Epithelial cell of proximal tubule (primary cell): Measurements from ENCODE around the gene LIPC. TPM values are rescaled to one million over a fixed set of nuclear protein-coding genes. Genes with fewer than 3 reads are reported as not detected.

Experiments
- DNase-seq: peaks from one replicate; pipeline ENCODE4 v3.0.0-alpha.2; 2011; ENCODE audit warnings: low read depth
- H3K4me3 ChIP-seq: 2 replicates; pipeline ENCODE4 v1.5.1; 2011; ENCODE audit warnings: low read depth, mild to moderate bottlenecking, low read length
- CTCF ChIP-seq: conservative IDR thresholded peaks from 2 replicates; pipeline ENCODE4 v1.5.1; 2012; ENCODE audit warnings: low read depth, mild to moderate bottlenecking, low read length
- total RNA-seq: library from RNA; depleted of rRNA; stranded (reverse); fragments of >200 nt; gene quantifications from 2 replicates; pipeline ENCODE4 v1.2.3, GENCODE V29; 2015

Gene LIPC
- total RNA-seq, 1 donor from 2014 or later, result 12.9 TPM

GRCh38 chr15:58467722-58468423 lies 36.1 kb downstream of the LIPC start:
- no peak for TF ChIP-seq CTCF
- peak; percentile 89 for DNase-seq
- H3K4me3 ChIP-seq, result peak overlapping the region; percentile 19

- no peak for TF ChIP-seq CTCF
- DNase-seq, result peak; percentile 97
- H3K4me3 ChIP-seq, result no peak overlapping the region
Observed at GRCh38 chr15:58469432-58470353, 37.9 kb downstream of the LIPC start.

- H3K4me3 ChIP-seq, result no peak overlapping the region
- no peak for DNase-seq
- no peak for TF ChIP-seq CTCF
Observed at GRCh38 chr15:58471348-58471747, 39.6 kb downstream of the LIPC start.

- no peak for TF ChIP-seq CTCF
- DNase-seq, result no peak
Observed at GRCh38 chr15:58472221-58472620, 40.4 kb downstream of the LIPC start.

GRCh38 chr15:58472821-58473581 lies 41.2 kb downstream of the LIPC start:
- H3K4me3 ChIP-seq, result no peak overlapping the region
- DNase-seq, result no peak
- no peak for TF ChIP-seq CTCF

More at GRCh38 chr15:58472221-58472620, 40.4 kb downstream of the LIPC start:
- no peak overlapping the region for H3K4me3 ChIP-seq

- H3K4me3 ChIP-seq, result no peak overlapping the region
- TF ChIP-seq CTCF, result no peak
- DNase-seq, result peak; percentile 93
Observed at GRCh38 chr15:58473724-58474123, 41.9 kb downstream of the LIPC start.
